Hematopoietic multipotent progenitor cell treated with erythropoietin and hydrocortisone succinate and interleukin-3 and kit ligand, for 8 days (in vitro differentiated cells): ENCODE measurements around the gene FADS1.

Experiments used
- DNase-seq: peaks from one replicate; pipeline ENCODE4 v3.0.0-alpha.2; 2015

FADS1 gene

DNA sequence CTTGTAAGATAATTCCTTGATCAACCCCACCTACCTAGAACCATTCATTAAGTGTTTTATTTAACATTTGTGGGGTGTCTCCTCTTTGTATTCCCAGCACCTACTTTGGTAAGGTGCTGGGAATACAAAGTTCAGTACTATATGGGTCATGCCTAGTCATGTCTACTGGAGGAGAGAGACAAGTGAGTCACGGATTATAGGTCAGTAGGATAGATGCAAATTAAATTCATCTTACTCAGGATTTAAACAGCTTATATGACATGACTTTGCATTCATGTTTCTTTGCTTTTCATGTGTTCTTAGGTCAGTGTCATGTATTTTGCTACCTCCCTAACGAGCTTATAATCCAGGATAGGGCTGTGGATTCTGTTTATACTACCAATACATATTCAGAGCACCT, 3.4 kb upstream of the FADS1 start:
- no peak for DNase-seq

- DNase-seq = no peak
Observed at GRCh38 chr11:61817471-61818202, 834 bp upstream of the FADS1 start.

GRCh38 chr11:61815790-61816735, 740 bp downstream of the FADS1 start:
- peak; percentile 73 for DNase-seq

- peak; percentile 91 for DNase-seq
Observed at GRCh38 chr11:61814958-61815789, 1.6 kb downstream of the FADS1 start.

- DNase-seq = peak; percentile 67
Observed at GRCh38 chr11:61814247-61814957, 2.4 kb downstream of the FADS1 start.

GRCh38 chr11:61812736-61813411, 3.9 kb downstream of the FADS1 start:
- no peak for DNase-seq

- DNase-seq = no peak
Observed at GRCh38 chr11:61811831-61812230, 5.0 kb downstream of the FADS1 start.

DNA sequence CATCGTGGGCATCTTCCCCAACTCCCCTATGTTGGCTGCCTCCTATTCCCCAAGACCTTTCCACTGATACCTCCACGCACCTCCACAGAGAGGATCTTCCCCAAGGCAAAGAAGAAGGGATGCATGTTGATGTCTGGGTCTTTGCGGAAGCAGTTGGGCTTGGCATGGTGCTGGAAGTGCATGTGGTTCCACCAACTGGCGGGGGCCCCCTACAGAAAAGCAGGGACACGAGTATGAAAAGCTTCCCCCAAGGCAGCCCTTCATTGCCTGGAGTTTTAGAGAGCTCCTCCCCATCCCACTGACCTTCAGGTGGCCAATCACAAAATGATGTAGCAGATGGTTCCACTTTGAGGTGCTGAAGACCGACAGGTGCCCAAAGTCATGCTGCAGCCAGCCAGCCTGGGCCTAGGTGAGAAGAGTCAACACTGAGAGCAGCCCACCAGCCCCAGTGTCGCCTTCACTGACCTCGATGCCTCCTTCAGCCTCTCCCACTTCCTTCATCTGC, 6.1 kb downstream of the FADS1 start:
- DNase-seq = no peak

DNA sequence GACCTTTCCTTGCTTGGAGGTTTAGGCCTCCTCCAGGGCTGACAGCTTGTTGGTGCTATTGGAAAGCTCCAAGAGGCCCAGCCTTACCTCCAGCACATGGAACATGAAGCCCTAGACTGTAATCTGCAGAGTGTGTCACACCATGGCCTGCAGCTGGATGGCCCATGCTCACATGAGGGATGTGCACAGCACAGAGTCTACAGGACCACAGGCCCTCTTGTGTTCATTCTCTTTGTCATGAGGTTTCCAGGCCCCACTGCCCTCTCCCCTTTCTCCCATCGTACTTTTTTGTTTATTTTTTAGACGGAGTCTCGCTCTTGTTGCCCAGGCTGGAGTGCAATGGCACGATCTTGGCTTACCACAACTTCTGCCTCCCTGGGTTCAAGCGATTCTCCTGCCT, 10.0 kb downstream of the FADS1 start:
- no peak for DNase-seq

GRCh38 chr11:61805146-61805545, 11.7 kb downstream of the FADS1 start:
- DNase-seq = no peak

GRCh38 chr11:61803889-61804647, 12.7 kb downstream of the FADS1 start:
- no peak for DNase-seq

DNA sequence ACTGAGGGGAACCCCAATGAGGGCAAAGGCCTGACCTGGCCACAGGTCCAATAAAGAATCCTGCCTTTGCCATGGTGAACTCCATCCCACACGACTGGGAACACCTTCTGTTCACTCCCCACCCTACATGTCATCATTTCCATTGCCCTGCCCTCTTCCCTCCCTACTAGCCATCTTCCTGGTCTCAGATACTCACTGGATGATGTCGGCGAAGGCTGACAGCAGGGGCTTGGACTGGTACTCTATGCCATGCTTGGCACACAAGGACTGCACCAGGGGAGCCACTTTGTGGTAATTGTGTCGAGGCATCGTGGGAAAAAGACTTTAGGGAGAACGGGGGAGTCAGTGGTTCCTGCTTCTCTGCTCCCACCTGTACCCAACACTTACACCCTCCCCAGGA, 14.2 kb downstream of the FADS1 start:
- DNase-seq = no peak

DNA sequence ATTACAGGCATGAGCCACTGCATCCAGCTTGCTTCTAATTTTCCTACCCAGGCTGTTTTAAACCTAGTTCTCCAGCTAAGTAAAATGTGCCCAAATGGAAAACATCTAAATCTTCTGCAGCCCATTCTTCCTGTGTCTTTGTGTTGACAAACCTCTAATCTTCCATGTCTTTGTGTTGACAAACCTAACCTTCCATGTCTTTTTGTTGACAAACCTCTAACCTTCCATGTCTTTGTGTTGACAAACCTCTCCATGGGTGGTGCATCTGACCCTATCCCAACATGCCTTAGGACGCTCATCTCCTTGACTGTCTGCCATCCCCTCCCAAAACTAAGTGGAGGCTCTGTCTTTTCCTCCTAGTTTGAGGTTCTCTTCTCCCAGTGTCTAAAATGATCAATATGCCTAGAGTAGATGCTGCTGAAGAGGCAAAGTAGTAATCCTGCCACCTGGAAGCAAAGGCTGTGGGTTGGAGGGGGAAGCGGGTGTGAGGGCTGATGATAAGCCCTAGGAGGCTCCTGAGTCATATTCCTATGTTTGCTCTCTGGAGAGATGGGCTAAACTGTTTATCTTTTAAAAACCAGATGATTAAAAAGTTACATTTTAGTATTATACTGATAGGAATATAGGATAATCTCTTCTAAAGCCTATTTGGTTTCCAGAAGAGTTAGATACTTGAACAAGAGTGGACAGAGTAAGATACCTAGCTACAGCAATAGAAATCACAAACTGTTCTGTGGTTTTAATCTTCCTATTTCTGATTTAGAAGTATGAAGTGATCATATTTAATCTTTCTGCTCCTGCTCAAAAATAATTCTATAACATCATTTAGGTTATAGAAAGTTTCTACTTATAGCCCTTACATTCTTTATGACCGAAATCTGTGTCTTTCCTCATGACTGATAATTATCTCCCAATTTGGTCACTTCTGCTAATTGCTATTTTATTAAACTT, 16.2 kb downstream of the FADS1 start:
- peak; percentile 83 for DNase-seq

- no peak for DNase-seq
Observed at GRCh38 chr11:61799665-61800284, 17.0 kb downstream of the FADS1 start.

DNA sequence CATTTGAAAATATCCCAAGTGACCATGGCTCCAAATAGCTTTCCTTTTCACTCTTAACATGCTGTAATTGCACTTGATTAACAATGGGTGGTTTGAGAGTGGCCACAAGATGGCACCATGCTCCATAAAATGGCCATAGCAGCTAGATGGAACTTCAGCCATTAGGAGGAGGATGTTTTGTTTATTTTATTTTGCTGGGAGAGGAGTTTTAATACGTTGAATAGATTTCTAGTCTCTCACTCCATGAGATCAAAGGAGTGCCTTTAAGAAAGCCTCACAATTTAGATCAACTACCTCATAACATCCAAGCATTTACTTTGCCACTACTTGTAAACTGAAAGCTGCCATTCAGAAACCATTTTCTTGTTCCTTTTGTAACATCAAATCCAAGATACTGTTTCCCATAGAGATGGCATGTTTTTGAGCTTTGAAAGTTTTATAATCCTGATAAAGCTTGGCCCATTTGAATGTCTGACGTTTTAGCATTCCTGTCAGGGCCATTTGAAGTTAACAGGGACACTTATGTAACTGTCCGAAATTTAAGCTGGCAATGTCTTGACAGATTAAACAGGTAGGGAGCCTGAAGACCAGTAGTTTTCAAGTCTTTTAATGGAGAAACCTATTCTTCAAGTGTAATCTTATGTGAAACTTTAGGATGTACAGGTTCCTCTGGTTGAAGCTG, 19.4 kb downstream of the FADS1 start:
- DNase-seq = peak; percentile 89

- DNase-seq = no peak
Observed at GRCh38 chr11:61795876-61796526, 20.8 kb downstream of the FADS1 start.

GRCh38 chr11:61795459-61795858, 21.3 kb downstream of the FADS1 start:
- DNase-seq = no peak

- no peak for DNase-seq
Observed at GRCh38 chr11:61794579-61794978, 22.2 kb downstream of the FADS1 start.
